ENCODE data around the gene PHKB.

DNA sequence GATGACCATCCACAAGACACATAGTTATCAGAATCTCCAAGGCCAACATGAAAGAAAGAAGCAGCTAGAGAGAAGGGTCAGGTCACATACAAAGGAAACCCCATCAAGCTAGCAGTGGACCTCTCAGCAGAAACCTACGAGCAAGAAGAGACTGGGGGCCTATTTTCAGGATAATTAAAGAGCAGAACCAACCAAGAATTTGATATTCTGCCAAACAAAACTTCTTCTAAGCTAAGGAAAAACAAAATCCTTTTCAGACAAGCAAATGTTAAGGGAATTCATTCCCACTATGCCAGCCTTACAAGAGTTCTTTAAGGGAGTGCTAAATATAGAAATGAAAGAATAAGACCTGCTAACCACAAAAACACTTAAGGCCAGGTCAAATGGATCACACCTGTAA, 48.1 kb upstream of the PHKB start:
- TF ChIP-seq, protein P1, sequence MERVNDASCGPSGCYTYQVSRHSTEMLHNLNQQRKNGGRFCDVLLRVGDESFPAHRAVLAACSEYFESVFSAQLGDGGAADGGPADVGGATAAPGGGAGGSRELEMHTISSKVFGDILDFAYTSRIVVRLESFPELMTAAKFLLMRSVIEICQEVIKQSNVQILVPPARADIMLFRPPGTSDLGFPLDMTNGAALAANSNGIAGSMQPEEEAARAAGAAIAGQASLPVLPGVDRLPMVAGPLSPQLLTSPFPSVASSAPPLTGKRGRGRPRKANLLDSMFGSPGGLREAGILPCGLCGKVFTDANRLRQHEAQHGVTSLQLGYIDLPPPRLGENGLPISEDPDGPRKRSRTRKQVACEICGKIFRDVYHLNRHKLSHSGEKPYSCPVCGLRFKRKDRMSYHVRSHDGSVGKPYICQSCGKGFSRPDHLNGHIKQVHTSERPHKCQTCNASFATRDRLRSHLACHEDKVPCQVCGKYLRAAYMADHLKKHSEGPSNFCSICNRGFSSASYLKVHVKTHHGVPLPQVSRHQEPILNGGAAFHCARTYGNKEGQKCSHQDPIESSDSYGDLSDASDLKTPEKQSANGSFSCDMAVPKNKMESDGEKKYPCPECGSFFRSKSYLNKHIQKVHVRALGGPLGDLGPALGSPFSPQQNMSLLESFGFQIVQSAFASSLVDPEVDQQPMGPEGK (CRISPR knock-in tag; IDR thresholded peaks at IDR 0.05; ENCODE audit: borderline replicate concordance): no peak
- TF ChIP-seq TOX (CRISPR knock-in tag; IDR thresholded peaks at IDR 0.05; ENCODE audit: borderline replicate concordance) (no peak), TCF4 (CRISPR knock-in tag; IDR thresholded peaks at IDR 0.05; ENCODE audit: borderline replicate concordance) (no peak), BACH2 (CRISPR knock-in tag; IDR thresholded peaks at IDR 0.05; ENCODE audit: borderline replicate concordance) (no peak), ZNF70 (CRISPR knock-in tag; IDR thresholded peaks at IDR 0.05) (no peak)
- TF ChIP-seq, protein P2, sequence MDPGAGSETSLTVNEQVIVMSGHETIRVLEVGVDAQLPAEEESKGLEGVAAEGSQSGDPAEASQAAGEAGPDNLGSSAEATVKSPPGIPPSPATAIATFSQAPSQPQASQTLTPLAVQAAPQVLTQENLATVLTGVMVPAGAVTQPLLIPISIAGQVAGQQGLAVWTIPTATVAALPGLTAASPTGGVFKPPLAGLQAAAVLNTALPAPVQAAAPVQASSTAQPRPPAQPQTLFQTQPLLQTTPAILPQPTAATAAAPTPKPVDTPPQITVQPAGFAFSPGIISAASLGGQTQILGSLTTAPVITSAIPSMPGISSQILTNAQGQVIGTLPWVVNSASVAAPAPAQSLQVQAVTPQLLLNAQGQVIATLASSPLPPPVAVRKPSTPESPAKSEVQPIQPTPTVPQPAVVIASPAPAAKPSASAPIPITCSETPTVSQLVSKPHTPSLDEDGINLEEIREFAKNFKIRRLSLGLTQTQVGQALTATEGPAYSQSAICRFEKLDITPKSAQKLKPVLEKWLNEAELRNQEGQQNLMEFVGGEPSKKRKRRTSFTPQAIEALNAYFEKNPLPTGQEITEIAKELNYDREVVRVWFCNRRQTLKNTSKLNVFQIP (CRISPR knock-in tag; IDR thresholded peaks at IDR 0.05; ENCODE audit: borderline replicate concordance, low read depth): no peak

Data from SK-N-SH treated with all-trans-retinoic acid at 6 μM for 48 hours (cell line).